Uterus (tissue), 2 donors: ENCODE results near the gene MICAL2.

Source experiments
- CTCF ChIP-seq, 4 experiments: fragments of 200-600 bp in 2 of 4; fragments of 450-650 bp in 2 of 4; sonication (generic) in 2 of 4; IDR thresholded peaks; one replicate each; pipeline ENCODE4 v1.5.1; 2016 to 2019; ENCODE audit warnings: antibody characterized with exemption in 4 of 4, mild to moderate bottlenecking in 2 of 4, moderate library complexity in 1 of 4
- POLR2A ChIP-seq, 2 donors: fragments of 450-650 bp; IDR thresholded peaks; one replicate each; pipeline ENCODE4 v1.6.1; 2016; ENCODE audit warnings: antibody characterized with exemption in 2 of 2, mild to moderate bottlenecking in 1 of 2, moderate library complexity in 1 of 2

- TF ChIP-seq CTCF (IDR thresholded peaks at IDR 0.05) (no peak), POLR2A (IDR thresholded peaks at IDR 0.05) (no peak)
Measured at GRCh38 chr11:12275818-12276217, 165.4 kb downstream of the MICAL2 start.
